GF-D8 (cell line): ENCODE data around the gene UBE2J2.

Experiments used
- DNase-seq: peaks from one replicate; lab custom pipeline; 2025; lab: John Stamatoyannopoulos, UW

Gene UBE2J2

GRCh38 chr1:1239614-1240347, 33.9 kb downstream of the UBE2J2 start:
- DNase-seq: no peak

GRCh38 chr1:1239227-1239613, 34.4 kb downstream of the UBE2J2 start:
- DNase-seq: no peak

GRCh38 chr1:1238702-1239178, 34.9 kb downstream of the UBE2J2 start:
- no peak for DNase-seq

DNA sequence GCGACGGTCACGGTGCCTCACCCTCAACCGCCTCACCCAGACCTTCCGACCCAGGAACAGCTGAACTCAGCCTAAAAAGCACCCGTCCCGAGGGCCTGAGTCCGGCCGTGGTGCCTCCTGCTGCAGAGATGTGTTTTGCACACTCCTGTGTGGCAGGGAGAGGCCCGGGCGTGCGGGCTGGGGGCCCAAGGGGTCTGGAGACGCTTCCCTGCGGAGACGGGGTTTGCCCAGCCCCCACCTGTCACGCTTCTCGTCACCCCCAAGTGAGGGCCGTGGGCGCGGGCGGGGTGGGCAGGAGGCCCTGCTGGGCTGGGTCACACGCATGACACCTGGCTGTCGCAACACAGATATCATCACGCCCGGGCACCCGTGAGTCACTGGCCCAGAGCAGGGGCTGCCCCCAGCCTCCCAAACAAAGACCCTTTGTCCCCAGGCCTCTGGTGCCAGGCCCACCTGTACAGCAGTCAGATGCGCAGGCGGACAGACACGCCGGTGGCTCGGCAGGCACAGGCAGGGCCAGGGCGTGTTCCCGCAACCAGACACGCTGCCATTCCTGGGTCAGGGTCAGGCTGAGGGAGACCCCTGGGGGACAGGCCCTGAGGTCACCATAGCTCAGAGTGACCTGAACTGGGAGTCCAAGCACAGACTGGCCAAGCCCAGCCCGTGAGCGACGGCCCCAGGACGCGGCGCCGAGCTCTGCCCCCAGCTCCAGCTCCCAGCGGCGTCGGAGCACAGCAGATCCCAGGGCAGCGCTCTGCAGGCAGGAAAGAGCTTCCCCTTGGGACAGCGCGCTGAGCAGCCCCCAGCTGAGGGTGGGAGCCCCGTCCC, 35.6 kb downstream of the UBE2J2 start:
- DNase-seq: no peak

GRCh38 chr1:1236945-1237873, 36.4 kb downstream of the UBE2J2 start:
- DNase-seq: no peak

DNA sequence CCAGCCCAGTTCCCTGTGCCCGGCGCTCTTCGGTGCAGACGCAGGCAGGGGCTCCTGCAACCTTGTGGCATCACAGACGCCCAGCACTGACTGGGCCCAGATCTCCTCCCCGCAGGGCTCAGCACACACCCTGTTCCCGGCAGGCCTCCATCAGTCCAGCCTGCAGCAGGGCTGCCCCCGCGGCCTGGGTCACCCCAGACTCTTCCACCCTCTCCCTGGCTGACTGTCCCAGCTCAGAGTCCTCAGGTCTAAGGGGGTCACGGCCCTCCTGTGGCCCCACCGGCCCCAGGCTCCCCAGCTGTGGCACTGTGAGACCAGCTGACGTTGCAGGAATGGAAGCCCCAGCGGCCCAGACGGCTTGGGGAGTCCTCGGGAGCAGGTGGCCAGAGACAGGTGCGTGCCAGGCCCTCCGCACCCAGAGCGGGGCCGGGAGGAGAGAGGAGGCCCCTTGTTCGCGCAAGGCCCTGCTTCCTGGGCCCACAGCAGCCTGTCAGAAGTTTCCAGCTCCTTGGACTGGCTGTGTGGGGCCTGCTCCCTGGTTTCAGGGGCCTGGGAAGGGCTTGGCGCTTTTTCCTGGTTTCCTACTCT, 37.4 kb downstream of the UBE2J2 start:
- DNase-seq: no peak

- DNase-seq: no peak
Observed at GRCh38 chr1:1235016-1235744, 38.5 kb downstream of the UBE2J2 start.

- DNase-seq: no peak
Observed at GRCh38 chr1:1234180-1234808, 39.4 kb downstream of the UBE2J2 start.

DNA sequence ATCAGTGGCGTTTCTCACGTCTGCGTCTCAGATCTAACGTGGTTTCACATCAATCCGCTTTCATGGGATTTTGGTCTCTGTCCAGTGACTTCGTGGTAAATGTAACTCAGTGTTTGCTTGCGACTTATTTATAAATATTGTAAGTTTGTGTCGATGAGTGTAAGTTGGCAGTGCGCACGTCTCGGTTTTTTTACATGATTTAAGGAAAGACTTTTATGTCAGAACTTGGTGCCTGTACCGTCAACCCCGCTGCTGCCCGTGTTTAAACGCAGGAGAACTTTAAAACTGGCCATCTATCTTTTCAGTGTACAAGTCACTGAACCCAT, 40.1 kb downstream of the UBE2J2 start:
- DNase-seq: no peak

- DNase-seq: no peak
Observed at GRCh38 chr1:1232796-1233566, 40.7 kb downstream of the UBE2J2 start.

GRCh38 chr1:1232208-1232795, 41.4 kb downstream of the UBE2J2 start, which contains the start of gene B3GALT6:
Gene B3GALT6, plus strand, starts transcription at chr1:1232237. Its CDS starts 42 bp downstream, at chr1:1232279.
- DNase-seq: no peak

DNA sequence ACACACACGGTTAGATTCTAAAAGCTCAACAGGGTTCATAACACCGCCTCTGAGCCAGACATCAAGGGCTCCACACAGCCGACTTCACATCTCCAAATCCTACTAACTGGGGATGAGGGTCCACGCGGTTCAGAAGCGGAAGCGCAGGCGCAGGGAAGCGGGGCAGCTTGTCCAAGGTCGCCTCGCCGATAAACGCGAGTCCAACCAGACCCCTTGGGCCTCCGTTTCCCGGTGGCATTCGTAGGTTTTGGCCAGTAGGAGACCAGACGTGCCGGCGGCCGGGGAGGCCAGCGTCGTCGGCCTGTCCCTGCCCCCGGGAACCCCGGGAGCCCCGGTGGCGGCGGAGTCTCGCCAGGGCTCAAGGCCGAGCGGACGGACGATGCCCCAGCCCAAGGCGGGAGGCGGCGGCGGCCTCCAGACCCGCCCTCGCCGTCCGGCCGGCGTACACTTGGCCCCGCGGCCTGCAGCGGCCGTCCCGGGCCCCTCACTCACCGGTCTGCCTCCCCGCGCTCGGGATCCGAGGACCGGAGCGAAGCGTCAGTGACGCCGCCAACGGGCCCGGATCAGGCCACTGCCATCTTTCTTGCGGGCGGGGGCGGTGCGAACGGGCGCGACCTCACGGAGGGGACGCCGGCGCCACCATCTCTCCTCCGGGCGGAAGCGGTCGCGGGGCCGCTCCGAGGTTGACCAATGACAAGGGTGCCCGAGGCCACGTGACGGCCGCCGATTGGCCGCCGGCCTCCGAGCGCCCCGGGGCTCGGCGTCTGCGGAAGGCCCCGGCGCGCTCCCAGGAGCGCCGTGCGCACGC, 42.0 kb downstream of the UBE2J2 start, which contains the start of gene SDF4:
TSS of gene SDF4 (minus strand) at position 602 of the 808 bp plus-strand sequence. CDS start 3,229 bp downstream, outside the sequence.
- DNase-seq: peak; percentile 84

DNA sequence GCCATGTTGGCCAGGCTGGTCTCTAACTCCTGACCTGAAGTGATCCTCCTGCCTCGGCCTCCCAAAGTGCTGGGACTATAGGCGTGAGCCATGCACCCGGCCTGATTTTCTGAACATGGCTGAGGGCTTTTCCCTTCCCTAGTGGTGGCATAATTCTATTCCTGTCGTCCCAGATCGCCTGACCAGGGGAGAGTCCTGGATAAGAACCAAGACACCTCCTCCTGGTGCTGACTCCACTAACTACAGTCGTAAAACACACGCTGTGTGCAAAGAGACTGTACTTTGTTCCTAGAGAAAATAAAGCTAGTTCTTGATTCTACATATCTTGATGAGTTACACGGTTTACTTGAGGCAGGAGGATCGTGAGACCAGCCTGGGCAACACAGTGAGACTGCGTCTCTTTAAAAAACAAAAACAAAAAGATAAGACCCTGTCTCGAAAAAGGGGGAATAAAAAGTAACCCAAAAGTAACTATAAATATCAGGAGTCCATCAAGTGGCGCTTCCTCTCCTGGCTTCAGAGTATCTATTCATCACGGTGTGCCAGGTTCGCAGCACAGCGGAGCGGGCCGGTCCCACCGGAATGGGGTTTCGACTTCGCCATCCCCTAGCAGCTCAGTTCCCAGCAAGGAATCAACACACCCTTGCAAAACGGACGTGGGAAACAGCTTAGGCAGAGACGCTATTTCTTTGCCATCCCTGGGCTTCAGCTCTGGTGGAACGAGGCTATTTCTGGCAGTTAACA, 42.8 kb downstream of the UBE2J2 start:
- DNase-seq: peak; percentile 9

- DNase-seq: no peak
Observed at GRCh38 chr1:1229770-1230169, 43.9 kb downstream of the UBE2J2 start.

GRCh38 chr1:1228596-1229321, 44.9 kb downstream of the UBE2J2 start:
- DNase-seq: no peak

DNA sequence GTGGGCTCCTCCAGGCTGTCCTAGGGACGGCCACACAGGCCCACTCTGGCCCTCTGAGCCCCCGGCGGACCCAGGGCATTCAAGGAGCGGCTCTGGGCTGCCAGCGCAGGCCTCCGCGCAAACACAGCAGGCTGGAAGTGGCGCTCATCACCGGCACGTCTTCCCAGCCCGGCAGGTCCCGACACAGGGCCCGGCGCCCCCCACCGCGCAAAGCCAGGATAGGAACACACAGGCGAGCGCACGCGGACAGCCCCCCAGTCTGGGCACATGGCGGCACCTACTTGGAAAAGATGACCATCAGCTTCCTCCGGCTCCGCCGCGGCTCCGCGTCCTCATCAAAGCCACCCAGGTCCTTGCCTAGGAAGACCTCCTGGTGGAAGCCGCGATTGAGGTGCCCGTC, 45.5 kb downstream of the UBE2J2 start:
- no peak for DNase-seq

DNA sequence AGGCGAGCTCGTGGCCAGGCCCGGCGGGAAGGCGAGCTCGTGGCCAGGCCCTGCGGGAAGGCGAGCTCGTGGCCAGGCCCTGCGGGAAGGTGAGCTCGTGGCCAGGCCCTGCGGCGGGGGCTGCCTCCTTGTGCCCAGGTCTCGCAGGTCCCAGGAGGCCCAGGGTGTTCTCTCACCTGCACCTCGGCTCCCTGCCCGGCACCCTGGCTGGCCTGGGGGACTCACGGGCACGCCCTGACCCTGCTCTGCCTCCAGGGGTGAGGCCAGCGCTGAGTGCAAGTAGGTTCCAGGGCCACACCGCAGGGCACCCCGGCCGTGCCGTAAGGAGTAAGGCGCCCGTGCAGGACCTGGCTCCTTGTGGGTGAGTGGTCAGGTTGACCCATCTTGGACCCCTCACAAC, 46.3 kb downstream of the UBE2J2 start:
- DNase-seq: no peak
